PC-3 (cell line): ENCODE data around the gene OPN1MW3.
"Not testable (repeated sequence)": the region's sequence is repeated elsewhere in the genome, so short reads cannot be mapped to it uniquely, and the experiment has no call there.

ENCODE experiments used
- EZH2 ChIP-seq: fragments of 300-600 bp; sonication (generic); IDR thresholded peaks from one replicate; pipeline ENCODE4 v1.6.1; 2017; ENCODE audit warnings: antibody characterized with exemption, mild to moderate bottlenecking, low read length; ENCODE audit not compliant: unreplicated experiment
- TF ChIP-seq, protein P1 (sequence below): fragments of 300-600 bp; sonication (generic); conservative IDR thresholded peaks from 2 replicates; pipeline ENCODE4 v1.5.1; 2017; ENCODE audit warnings: antibody characterized with exemption, low read depth, mild to moderate bottlenecking, low read length

DNA sequence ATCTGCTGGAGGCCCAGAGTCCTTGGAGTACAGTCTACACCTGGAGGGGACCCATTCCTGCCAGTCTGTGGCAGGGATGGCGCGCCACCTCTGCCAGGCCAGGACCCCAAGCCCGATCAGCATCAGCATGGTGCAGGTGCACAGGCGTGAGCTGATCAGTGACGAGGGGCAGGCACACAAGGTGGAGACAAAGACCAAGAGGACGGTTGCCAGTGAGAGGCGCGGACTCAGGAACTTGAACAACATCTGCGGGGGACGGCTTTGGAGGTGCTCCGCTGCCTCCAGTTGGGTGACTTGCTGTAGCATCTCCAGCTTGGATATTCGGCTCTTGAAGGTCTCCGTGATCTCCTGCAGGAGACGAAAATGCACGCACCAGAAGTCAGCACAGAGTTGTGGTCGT lies 23.8 kb upstream of the OPN1MW3 start:
- TF ChIP-seq, protein P1, sequence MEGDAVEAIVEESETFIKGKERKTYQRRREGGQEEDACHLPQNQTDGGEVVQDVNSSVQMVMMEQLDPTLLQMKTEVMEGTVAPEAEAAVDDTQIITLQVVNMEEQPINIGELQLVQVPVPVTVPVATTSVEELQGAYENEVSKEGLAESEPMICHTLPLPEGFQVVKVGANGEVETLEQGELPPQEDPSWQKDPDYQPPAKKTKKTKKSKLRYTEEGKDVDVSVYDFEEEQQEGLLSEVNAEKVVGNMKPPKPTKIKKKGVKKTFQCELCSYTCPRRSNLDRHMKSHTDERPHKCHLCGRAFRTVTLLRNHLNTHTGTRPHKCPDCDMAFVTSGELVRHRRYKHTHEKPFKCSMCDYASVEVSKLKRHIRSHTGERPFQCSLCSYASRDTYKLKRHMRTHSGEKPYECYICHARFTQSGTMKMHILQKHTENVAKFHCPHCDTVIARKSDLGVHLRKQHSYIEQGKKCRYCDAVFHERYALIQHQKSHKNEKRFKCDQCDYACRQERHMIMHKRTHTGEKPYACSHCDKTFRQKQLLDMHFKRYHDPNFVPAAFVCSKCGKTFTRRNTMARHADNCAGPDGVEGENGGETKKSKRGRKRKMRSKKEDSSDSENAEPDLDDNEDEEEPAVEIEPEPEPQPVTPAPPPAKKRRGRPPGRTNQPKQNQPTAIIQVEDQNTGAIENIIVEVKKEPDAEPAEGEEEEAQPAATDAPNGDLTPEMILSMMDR = not testable (repeated sequence)
- TF ChIP-seq EZH2 = not testable (repeated sequence)
